Tibial artery (tissue), 4 donors: ENCODE results near the gene COPE.

Experiments used
- DNase-seq, 2 donors: peaks; one replicate each; pipeline ENCODE4 v3.0.0-alpha.2; 2019
- H3K27ac ChIP-seq, 2 donors: fragments of 200-600 bp; sonication (generic) in 1 of 2; 1 replicate in 1 of 2; 2 replicates in 1 of 2; pipeline ENCODE4 v1.5.1; 2018 to 2019; ENCODE audit warnings: mild to moderate bottlenecking in 1 of 2
- H3K27me3 ChIP-seq, 2 donors: fragments of 200-600 bp; sonication (generic) in 1 of 2; one replicate each; pipeline versions ENCODE4 v1.5.1 to v1.6.0; 2016 to 2019
- H3K36me3 ChIP-seq, 3 donors: fragments of 200-600 bp; sonication (generic) in 2 of 3; one replicate each; pipeline ENCODE4 v1.5.1; 2016 to 2019; ENCODE audit warnings: mild to moderate bottlenecking in 2 of 3
- H3K4me1 ChIP-seq, 4 donors: fragments of 200-600 bp; sonication (generic) in 2 of 4; 1 replicate in 3 of 4; 2 replicates in 1 of 4; pipeline ENCODE4 v1.5.1; 2016 to 2019
- H3K4me3 ChIP-seq, 2 donors: fragments of 200-600 bp; sonication (generic) in 1 of 2; 1 replicate in 1 of 2; 2 replicates in 1 of 2; pipeline ENCODE4 v1.5.1; 2018 to 2019; ENCODE audit warnings: mild to moderate bottlenecking in 2 of 2
- H3K9me3 ChIP-seq, 3 donors: fragments of 200-600 bp; sonication (generic) in 1 of 3; one replicate each; pipeline ENCODE4 v1.5.1; 2016 to 2019
- intact Hi-C: fragments of 100-400 bp; cut with DNase I; formaldehyde crosslinking; loops from one replicate; pipeline ENCODE4 v1.15.0; 2023; ENCODE audit warnings: low total_unique reads
- TF ChIP-seq, protein P1 (sequence below), 2 experiments: fragments of 200-600 bp in 1 of 2; fragments of 450-650 bp in 1 of 2; IDR thresholded peaks; one replicate each; pipeline ENCODE4 v1.5.1; 2017 to 2019; ENCODE audit warnings: antibody characterized with exemption in 2 of 2, mild to moderate bottlenecking in 1 of 2, moderate library complexity in 1 of 2

Gene COPE

GRCh38 chr19:18868380-18869022, 50.7 kb downstream of the COPE start:
- intact Hi-C loops = no loop called here
- H3K4me3 ChIP-seq = no peak overlapping the region
- no peak for DNase-seq
- H3K27me3 ChIP-seq = peaks cover 0 to 20% of the 10 kb centered on the region in 2 donors
- no peak overlapping the region for H3K27ac ChIP-seq
- peaks cover 0 to 16% (median 11%) of the 10 kb centered on the region in 4 donors for H3K4me1 ChIP-seq
- no peaks in the 10 kb centered on the region for H3K9me3 ChIP-seq
- TF ChIP-seq, protein P1, sequence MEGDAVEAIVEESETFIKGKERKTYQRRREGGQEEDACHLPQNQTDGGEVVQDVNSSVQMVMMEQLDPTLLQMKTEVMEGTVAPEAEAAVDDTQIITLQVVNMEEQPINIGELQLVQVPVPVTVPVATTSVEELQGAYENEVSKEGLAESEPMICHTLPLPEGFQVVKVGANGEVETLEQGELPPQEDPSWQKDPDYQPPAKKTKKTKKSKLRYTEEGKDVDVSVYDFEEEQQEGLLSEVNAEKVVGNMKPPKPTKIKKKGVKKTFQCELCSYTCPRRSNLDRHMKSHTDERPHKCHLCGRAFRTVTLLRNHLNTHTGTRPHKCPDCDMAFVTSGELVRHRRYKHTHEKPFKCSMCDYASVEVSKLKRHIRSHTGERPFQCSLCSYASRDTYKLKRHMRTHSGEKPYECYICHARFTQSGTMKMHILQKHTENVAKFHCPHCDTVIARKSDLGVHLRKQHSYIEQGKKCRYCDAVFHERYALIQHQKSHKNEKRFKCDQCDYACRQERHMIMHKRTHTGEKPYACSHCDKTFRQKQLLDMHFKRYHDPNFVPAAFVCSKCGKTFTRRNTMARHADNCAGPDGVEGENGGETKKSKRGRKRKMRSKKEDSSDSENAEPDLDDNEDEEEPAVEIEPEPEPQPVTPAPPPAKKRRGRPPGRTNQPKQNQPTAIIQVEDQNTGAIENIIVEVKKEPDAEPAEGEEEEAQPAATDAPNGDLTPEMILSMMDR (IDR thresholded peaks at IDR 0.05) = no peak
- peaks cover 44 to 53% (median 48%) of the 10 kb centered on the region in 3 donors for H3K36me3 ChIP-seq

- Histone ChIP-seq H3K27ac (no peak overlapping the region), H3K4me3 (no peak overlapping the region), H3K36me3 (peaks cover 51 to 60% (median 55%) of the 10 kb centered on the region in 3 donors), H3K9me3 (no peaks in the 10 kb centered on the region), H3K4me1 (peaks cover 0 to 16% (median 11%) of the 10 kb centered on the region in 4 donors), H3K27me3 (peaks cover 0 to 20% of the 10 kb centered on the region in 2 donors)
- intact Hi-C loops = no loop called here
- DNase-seq = no peak
- TF ChIP-seq, protein P1 (IDR thresholded peaks at IDR 0.05) = no peak
Measured at GRCh38 chr19:18867751-18868150, 51.4 kb downstream of the COPE start.

- TF ChIP-seq, protein P1 (IDR thresholded peaks at IDR 0.05) = no peak
- H3K4me3 ChIP-seq = no peak overlapping the region
- peaks cover 57 to 66% (median 61%) of the 10 kb centered on the region in 3 donors for H3K36me3 ChIP-seq
- no peak for DNase-seq
- H3K9me3 ChIP-seq = no peaks in the 10 kb centered on the region
- peaks cover 0 to 16% (median 11%) of the 10 kb centered on the region in 4 donors for H3K4me1 ChIP-seq
- peaks cover 0 to 20% of the 10 kb centered on the region in 2 donors for H3K27me3 ChIP-seq
- no peak overlapping the region for H3K27ac ChIP-seq
- intact Hi-C loops = no loop called here
Measured at GRCh38 chr19:18867199-18867598, 52.0 kb downstream of the COPE start.

DNA sequence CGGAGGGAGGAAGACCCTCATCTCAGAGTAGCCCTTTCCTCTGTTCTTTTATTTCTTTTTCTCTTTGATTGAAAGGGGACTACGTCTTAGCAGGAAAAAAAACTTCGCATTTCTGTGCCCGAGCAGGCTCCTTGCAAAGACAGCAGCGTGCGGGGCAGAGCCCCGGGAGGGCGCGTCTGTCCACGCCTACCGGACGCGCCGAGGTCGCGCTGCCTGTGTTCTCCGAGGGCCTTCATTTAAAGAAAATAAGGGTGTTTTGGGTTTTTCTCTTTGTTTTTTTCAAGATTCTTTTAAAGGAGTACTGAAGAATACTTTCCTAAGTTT, 52.4 kb downstream of the COPE start:
- intact Hi-C loops = no loop called here
- no peak for DNase-seq
- peaks cover 61 to 70% (median 65%) of the 10 kb centered on the region in 3 donors for H3K36me3 ChIP-seq
- TF ChIP-seq, protein P1 (IDR thresholded peaks at IDR 0.05) = no peak
- no peak overlapping the region for H3K27ac ChIP-seq
- no peaks in the 10 kb centered on the region for H3K9me3 ChIP-seq
- H3K4me1 ChIP-seq = peaks cover 0 to 16% (median 11%) of the 10 kb centered on the region in 4 donors
- H3K27me3 ChIP-seq = peaks cover 0 to 20% of the 10 kb centered on the region in 2 donors
- H3K4me3 ChIP-seq = no peak overlapping the region

- DNase-seq = no peak
- H3K36me3 ChIP-seq = peaks cover 67 to 76% (median 71%) of the 10 kb centered on the region in 3 donors
- peaks cover 0 to 20% of the 10 kb centered on the region in 2 donors for H3K27me3 ChIP-seq
- H3K4me1 ChIP-seq = peaks cover 0 to 16% (median 11%) of the 10 kb centered on the region in 4 donors
- intact Hi-C loops = no loop called here
- no peaks in the 10 kb centered on the region for H3K9me3 ChIP-seq
- H3K27ac ChIP-seq = no peak overlapping the region
- no peak overlapping the region for H3K4me3 ChIP-seq
- TF ChIP-seq, protein P1 (IDR thresholded peaks at IDR 0.05) = peak; percentile 91 to 93
Measured at GRCh38 chr19:18865973-18866799, 53.0 kb downstream of the COPE start.
